H1 (cell line): Measurements from ENCODE around the gene KIF26B. TPM values are rescaled to one million over a fixed set of nuclear protein-coding genes. Genes with fewer than 3 reads are reported as not detected.

ENCODE experiments used
- CTCF ChIA-PET: fragments of 300-600 bp; sonication (Branson Sonifier 250); formaldehyde crosslinking; loops from one replicate; lab custom pipeline; 2021; ENCODE audit not compliant: partially characterized antibody; lab: Charles Lee
- POLR2A ChIA-PET: fragments of 300-600 bp; sonication (Branson Sonifier 250); formaldehyde crosslinking; loops from one replicate; lab custom pipeline; 2021; ENCODE audit warnings: inconsistent platforms; ENCODE audit not compliant: partially characterized antibody; lab: Charles Lee
- DNase-seq, 2 experiments: peaks; one replicate each; pipeline versions ENCODE4 v3.0.0 to v3.0.0-alpha.2; 2010 to 2022; ENCODE audit warnings: low spot score in 2 of 2, low read depth in 1 of 2, mixed read lengths in 1 of 2
- FAIRE-seq: peaks from 2 replicates; lab custom pipeline; 2011; peaks lifted over from hg19 to GRCh38; lab: Jason Lieb, UNC
- H2AFZ ChIP-seq: 2 replicates; pipeline ENCODE4 v1.8.1; 2012; ENCODE audit warnings: low read length, inconsistent platforms
- H2AK5ac ChIP-seq: 2 replicates; pipeline ENCODE4 v1.6.1; 2013; ENCODE audit warnings: low read depth, low read length
- H2BK120ac ChIP-seq: replicated peaks from 2 replicates; pipeline ENCODE3; 2013; ENCODE audit warnings: low read depth, low read length, inconsistent platforms
- H2BK12ac ChIP-seq: 2 replicates; pipeline ENCODE4 v1.6.1; 2013; ENCODE audit warnings: low read depth, low read length
- H2BK15ac ChIP-seq: 2 replicates; pipeline ENCODE4 v1.6.1; 2013; ENCODE audit warnings: low read length
- H2BK20ac ChIP-seq: 2 replicates; pipeline ENCODE4 v1.6.1; 2013; ENCODE audit warnings: low read length
- H2BK5ac ChIP-seq: 2 replicates; pipeline ENCODE4 v1.6.1; 2013; ENCODE audit warnings: low read depth, low read length
- H3K14ac ChIP-seq: 2 replicates; pipeline ENCODE4 v1.6.1; 2013; ENCODE audit warnings: inconsistent platforms; ENCODE audit not compliant: insufficient read length
- H3K18ac ChIP-seq: 2 replicates; pipeline ENCODE4 v1.6.1; 2013; ENCODE audit warnings: low read length; ENCODE audit errors: extremely low read depth
- H3K23ac ChIP-seq: 2 replicates; pipeline ENCODE4 v1.6.1; 2013; ENCODE audit warnings: inconsistent platforms; ENCODE audit not compliant: insufficient read length
- H3K23me2 ChIP-seq: 2 replicates; pipeline ENCODE4 v1.6.1; 2013; ENCODE audit warnings: low read depth, low read length
- H3K27ac ChIP-seq: 2 replicates; pipeline ENCODE4 v1.6.1; 2011; ENCODE audit warnings: low read depth, low read length, inconsistent platforms
- H3K27me3 ChIP-seq, 4 experiments: replicated peaks in 1 of 4; 1 replicate in 1 of 4; 2 replicates in 3 of 4; pipeline versions ENCODE4 v1.6.1 to v1.8.1; 2011 to 2013; ENCODE audit warnings: low read length in 3 of 4, mild to moderate bottlenecking in 3 of 4, inconsistent platforms in 2 of 4, mixed read lengths in 2 of 4, moderate library complexity in 1 of 4; ENCODE audit not compliant: control insufficient read depth in 3 of 4, insufficient read depth in 3 of 4; ENCODE audit errors: extremely low read depth in 1 of 4
- H3K36me3 ChIP-seq, 4 experiments: 2 replicates each; pipeline versions ENCODE4 v1.6.1 to v1.8.1; 2011 to 2013; ENCODE audit warnings: mild to moderate bottlenecking in 4 of 4, low read length in 3 of 4, moderate library complexity in 2 of 4, control low read depth in 1 of 4, inconsistent platforms in 1 of 4; ENCODE audit not compliant: insufficient read depth in 4 of 4, control insufficient read depth in 2 of 4
- H3K4ac ChIP-seq: replicated peaks from 2 replicates; pipeline ENCODE3; 2013; ENCODE audit warnings: low read length, low read depth, mixed read lengths, inconsistent platforms; ENCODE audit not compliant: insufficient read length
- H3K4me1 ChIP-seq, 4 experiments: replicated peaks in 1 of 4; 1 replicate in 1 of 4; 2 replicates in 3 of 4; pipeline versions ENCODE4 v1.6.1 to v1.8.1; 2011 to 2013; ENCODE audit warnings: low read length in 3 of 4, inconsistent platforms in 2 of 4, mixed read lengths in 1 of 4; ENCODE audit not compliant: insufficient read depth in 4 of 4, control insufficient read depth in 3 of 4
- H3K4me2 ChIP-seq, 2 experiments: 2 replicates each; pipeline versions ENCODE4 v1.6.1 to v1.8.1; 2011 to 2013; ENCODE audit warnings: low read depth in 2 of 2, low read length in 2 of 2, control low read depth in 1 of 2, inconsistent platforms in 1 of 2, mild to moderate bottlenecking in 1 of 2; ENCODE audit not compliant: insufficient read depth in 1 of 2
- H3K4me3 ChIP-seq, 4 experiments: fragments of 200-600, 300-600 bp in 1 of 4; sonication (generic), shearing (Covaris generic), sonication (Bioruptor Twin) in 1 of 4; 2 replicates each; pipeline versions ENCODE4 v1.5.1 to v1.8.1; 2011 to 2016; ENCODE audit warnings: low read length in 4 of 4, low read depth in 3 of 4, control low read depth in 2 of 4, inconsistent platforms in 2 of 4, mild to moderate bottlenecking in 2 of 4, mixed read lengths in 1 of 4, moderate library complexity in 1 of 4; ENCODE audit not compliant: insufficient read depth in 2 of 4; ENCODE audit errors: extremely low read depth in 1 of 4
- H3K56ac ChIP-seq: replicated peaks from 2 replicates; pipeline ENCODE3; 2013; ENCODE audit warnings: low read depth, mild to moderate bottlenecking, mixed read lengths, low read length, inconsistent platforms; ENCODE audit not compliant: insufficient read length
- H3K79me1 ChIP-seq: 2 replicates; pipeline ENCODE4 v1.6.1; 2013; ENCODE audit warnings: low read depth, low read length, control low read depth
- H3K79me2 ChIP-seq, 2 experiments: 2 replicates each; pipeline versions ENCODE4 v1.6.1 to v1.8.1; 2012 to 2013; ENCODE audit warnings: low read length in 2 of 2, mild to moderate bottlenecking in 2 of 2, inconsistent platforms in 1 of 2; ENCODE audit not compliant: insufficient read depth in 2 of 2, control insufficient read depth in 1 of 2
- H3K9ac ChIP-seq, 4 experiments: replicated peaks in 1 of 4; 1 replicate in 1 of 4; 2 replicates in 3 of 4; pipeline versions ENCODE4 v1.6.1 to v1.8.1; 2011 to 2013; ENCODE audit warnings: low read depth in 3 of 4, low read length in 3 of 4, control low read depth in 2 of 4, mild to moderate bottlenecking in 2 of 4, moderate library complexity in 2 of 4, inconsistent platforms in 1 of 4; ENCODE audit errors: extremely low read depth in 1 of 4
- H3K9me3 ChIP-seq, 2 experiments: 2 replicates each; pipeline versions ENCODE4 v1.6.1 to v1.8.1; 2012 to 2013; ENCODE audit warnings: mild to moderate bottlenecking in 2 of 2, moderate library complexity in 2 of 2, control low read depth in 1 of 2, inconsistent platforms in 1 of 2, low read depth in 1 of 2, low read length in 1 of 2, mixed read lengths in 1 of 2; ENCODE audit not compliant: insufficient read depth in 2 of 2
- H4K20me1 ChIP-seq, 2 experiments: replicated peaks in 1 of 2; 2 replicates each; pipeline versions ENCODE3 to v1.8.1; 2011 to 2013; ENCODE audit warnings: inconsistent platforms in 2 of 2, low read length in 2 of 2, mild to moderate bottlenecking in 1 of 2; ENCODE audit not compliant: insufficient read depth in 2 of 2, control insufficient read depth in 1 of 2
- H4K5ac ChIP-seq: 2 replicates; pipeline ENCODE4 v1.6.1; 2013; ENCODE audit warnings: low read length, low read depth, mixed read lengths, inconsistent platforms; ENCODE audit not compliant: insufficient read length
- H4K8ac ChIP-seq: 2 replicates; pipeline ENCODE4 v1.8.0; 2013; ENCODE audit warnings: mild to moderate bottlenecking, moderate library complexity, low read length, inconsistent platforms; ENCODE audit not compliant: insufficient read depth; ENCODE audit errors: extremely low read depth
- H4K91ac ChIP-seq: replicated peaks from 2 replicates; pipeline ENCODE3; 2013; ENCODE audit warnings: low read length, mixed read lengths, inconsistent platforms; ENCODE audit not compliant: insufficient read length
- EZH2 ChIP-seq: fragments of 200-600 bp; sonication (generic); IDR thresholded peaks from 2 replicates; pipeline ENCODE4 v1.7.1; 2012; ENCODE audit warnings: low read depth, mild to moderate bottlenecking, moderate library complexity, low read length, inconsistent platforms; ENCODE audit not compliant: severe bottlenecking
- HDAC6 ChIP-seq: IDR thresholded peaks from one replicate; pipeline ENCODE4 v1.7.1; 2012; ENCODE audit warnings: low read depth, mild to moderate bottlenecking, inconsistent platforms, low read length, moderate library complexity
- POU5F1 ChIP-seq: IDR thresholded peaks from 2 replicates; pipeline ENCODE4 v1.6.1; 2011; ENCODE audit warnings: low read depth, mild to moderate bottlenecking, low read length, moderate library complexity
- WGBS, 2 experiments: shearing (Covaris generic) in 1 of 2; methylation state at CpG; one replicate each; pipeline versions ENCODE4 v1.1.6 to v1.1.7; 2013 to 2015; ENCODE audit warnings: low lambda C conversion rate in 2 of 2, mixed read lengths in 2 of 2, inconsistent platforms in 1 of 2, low coverage in 1 of 2, missing lambda C conversion rate in 1 of 2; ENCODE audit not compliant: insufficient replicate concordance in 2 of 2, insufficient coverage in 1 of 2, insufficient read length in 1 of 2; ENCODE audit errors: extremely low coverage in 1 of 2, missing lambda C conversion rate in 1 of 2; 5-methylcytosine and 5-hydroxymethylcytosine counted together
- polyA plus RNA-seq, 7 experiments: library from polyadenylated mRNA; depleted of rRNA in 3 of 7; stranded (reverse) in 5 of 7; unstranded in 2 of 7; fragments of >200 nt in 5 of 7; fragments of 200-250 nt in 2 of 7; gene quantifications; 1 replicate in 5 of 7; 2 replicates in 1 of 7; 4 replicates in 1 of 7; pipeline versions ENCODE4 v1.2.1 to v1.2.3, GENCODE V29; 2011 to 2013; ENCODE audit warnings: missing spikeins in 2 of 7, mixed read lengths in 2 of 7
- total RNA-seq: library from RNA; stranded (reverse); fragmentation: NEBNext Ultra II Directional; extraction: Animal tissue kit (Norgen Biotek cat#: 25700); gene quantifications from 2 replicates; pipeline ENCODE4 v1.2.1, GENCODE V29; 2021

Gene KIF26B
- total and polyA plus RNA-seq, 2 of the 8 experiments (the other 6 are each of a cell fraction or from before 2014, with no cell fraction given), result 0.06 to 0.28 TPM

GRCh38 chr1:245686446-245687030, 531.8 kb downstream of the KIF26B start:
- Histone ChIP-seq H3K4me3 (no peak overlapping the region), H2BK20ac (no peak overlapping the region), H3K4ac (no peak overlapping the region), H3K79me1 (no peaks in the 10 kb centered on the region), H3K4me1 (no peaks in the 10 kb centered on the region; a peak in 1 of 7 replicates), H4K20me1 (no peaks in the 10 kb centered on the region), H3K23ac (no peak overlapping the region), H3K9me3 (no peaks in the 10 kb centered on the region), H3K36me3 (no peaks in the 10 kb centered on the region), H3K18ac (no peak overlapping the region), H3K56ac (no peak overlapping the region), H4K5ac (no peak overlapping the region), H2BK120ac (no peak overlapping the region), H3K14ac (no peak overlapping the region), H3K79me2 (no peaks in the 10 kb centered on the region)
- ChIA-PET POLR2A (no interaction called here), CTCF (interaction anchor here (0.6 to 1.2 kb wide), 3 partner anchors 17 to 118 kb away, joined by 3 to 4 read pairs (median 3); no protein-coding TSS in a partner anchor)
- TF ChIP-seq HDAC6, result no peak
- TF ChIP-seq EZH2, result no peak
- TF ChIP-seq POU5F1, result no peak
- TF ChIP-seq, all 59 proteins: peak for 0
- no peak overlapping the region for H2AFZ ChIP-seq
- H2BK15ac ChIP-seq, result no peak overlapping the region
- H3K27me3 ChIP-seq, result peaks cover 0 to 23% (median 11%) of the 10 kb centered on the region in 4 experiments; a peak in 6 of 7 replicates
- no peak overlapping the region for H3K9ac ChIP-seq
- peaks cover 2% of the 10 kb centered on the region; the same call in 1 of the 2 replicates for H3K23me2 ChIP-seq
- no peak overlapping the region for H3K27ac ChIP-seq
- no peak overlapping the region for H4K8ac ChIP-seq
- H2AK5ac ChIP-seq, result no peak overlapping the region
- no peak overlapping the region for H2BK12ac ChIP-seq
- no peak overlapping the region for H3K4me2 ChIP-seq
- H4K91ac ChIP-seq, result no peak overlapping the region
- no peak overlapping the region for H2BK5ac ChIP-seq
- FAIRE-seq (no peak), DNase-seq (no peak)
- WGBS, 2 experiments, result 90% methylated on average over 25 of the region's 30 CpGs; no CpG with 5 or more reads in 1 of the 2 experiments
